Dermis microvascular lymphatic vessel endothelial cell (primary cell): ENCODE data around the gene MARK2. TPM values are rescaled to one million over a fixed set of nuclear protein-coding genes. Genes with fewer than 3 reads are reported as not detected.
A peak's percentile ranks its signal among the peaks of the same experiment; 100 is the strongest.
"Not testable (repeated sequence)": the region's sequence is repeated elsewhere in the genome, so short reads cannot be mapped to it uniquely, and the experiment has no call there.

Source experiments
- DNase-seq, 2 donors: peaks; one replicate each; pipeline versions ENCODE4 v3.0.0 to v3.0.0-alpha.2; 2010; ENCODE audit warnings: low read depth in 2 of 2
- total RNA-seq: library from RNA; depleted of rRNA; stranded (reverse); fragments of >200 nt; gene quantifications from 2 replicates; pipeline ENCODE4 v1.2.1, GENCODE V29; 2014

Gene MARK2
- total RNA-seq: 7.8 and 11.5 TPM in 2 replicates

GRCh38 chr11:63838678-63839507 is at the start of gene MARK2:
Gene MARK2 (plus strand): TSS chr11:63839110. CDS start chr11:63839507, 397 bp downstream.
- DNase-seq: peak; percentile 88 to 96

GRCh38 chr11:63791495-63792167 is 47.3 kb upstream of the MARK2 start:
- no peak for DNase-seq

GRCh38 chr11:63793161-63793560 is 45.7 kb upstream of the MARK2 start:
- DNase-seq: no peak

- no peak for DNase-seq
These were observed 43.8 kb upstream of the MARK2 start for GRCh38 chr11:63795066-63795465.

- DNase-seq: no peak
These were observed 38.0 kb upstream of the MARK2 start for GRCh38 chr11:63800921-63801320.

- no peak for DNase-seq
These were observed 36.1 kb upstream of the MARK2 start for GRCh38 chr11:63802637-63803414.

GRCh38 chr11:63804259-63804658 is 34.7 kb upstream of the MARK2 start:
- DNase-seq: peak in 1 of 2 donors; percentile 38

GRCh38 chr11:63805844-63806415 is 33.0 kb upstream of the MARK2 start:
- peak in 1 of 2 donors; percentile 31 for DNase-seq

- not testable (repeated sequence) for DNase-seq
These were observed 28.5 kb upstream of the MARK2 start for GRCh38 chr11:63810383-63810782.

GRCh38 chr11:63811522-63811921 is 27.4 kb upstream of the MARK2 start:
- DNase-seq: no peak

- peak in 1 of 2 donors; percentile 74 for DNase-seq
These were observed 25.8 kb upstream of the MARK2 start, which contains the start of gene SPINDOC for GRCh38 chr11:63813035-63813562. Gene SPINDOC (plus strand): TSS chr11:63813456. CDS start chr11:63813687, 231 bp downstream.

- peak in 1 of 2 donors; percentile 60 for DNase-seq
These were observed 25.1 kb upstream of the MARK2 start for GRCh38 chr11:63813563-63814382.

- DNase-seq: no peak
These were observed 24.6 kb upstream of the MARK2 start for GRCh38 chr11:63814383-63814736.

- DNase-seq: no peak
These were observed 22.7 kb upstream of the MARK2 start for GRCh38 chr11:63816166-63816565.

- DNase-seq: no peak
These were observed 22.2 kb upstream of the MARK2 start for GRCh38 chr11:63816732-63817131.

GRCh38 chr11:63817758-63818498 is 21.0 kb upstream of the MARK2 start:
- DNase-seq: no peak

- no peak for DNase-seq
These were observed 20.3 kb upstream of the MARK2 start for GRCh38 chr11:63818609-63819008.

- no peak for DNase-seq
These were observed 17.5 kb upstream of the MARK2 start for GRCh38 chr11:63821411-63821810.

GRCh38 chr11:63826471-63827190 is 12.3 kb upstream of the MARK2 start:
- DNase-seq: no peak
